Gastrocnemius medialis (tissue), 4 donors: ENCODE results near the gene EPS15.

Source experiments
- POLR2A ChIP-seq, 2 donors: fragments of 450-650 bp; IDR thresholded peaks; one replicate each; pipeline ENCODE4 v1.6.1; 2017; ENCODE audit warnings: antibody characterized with exemption in 2 of 2, mild to moderate bottlenecking in 2 of 2, moderate library complexity in 2 of 2
- TF ChIP-seq, protein P1 (sequence below), 5 experiments: fragments of 450-650 bp in 3 of 5; fragments of 200-600 bp in 2 of 5; sonication (generic) in 2 of 5; IDR thresholded peaks in 4 of 5; conservative IDR thresholded peaks in 1 of 5; 1 replicate in 4 of 5; 2 replicates in 1 of 5; pipeline ENCODE4 v1.5.1; 2016 to 2019; ENCODE audit warnings: antibody characterized with exemption in 5 of 5, mild to moderate bottlenecking in 3 of 5, moderate library complexity in 3 of 5

DNA sequence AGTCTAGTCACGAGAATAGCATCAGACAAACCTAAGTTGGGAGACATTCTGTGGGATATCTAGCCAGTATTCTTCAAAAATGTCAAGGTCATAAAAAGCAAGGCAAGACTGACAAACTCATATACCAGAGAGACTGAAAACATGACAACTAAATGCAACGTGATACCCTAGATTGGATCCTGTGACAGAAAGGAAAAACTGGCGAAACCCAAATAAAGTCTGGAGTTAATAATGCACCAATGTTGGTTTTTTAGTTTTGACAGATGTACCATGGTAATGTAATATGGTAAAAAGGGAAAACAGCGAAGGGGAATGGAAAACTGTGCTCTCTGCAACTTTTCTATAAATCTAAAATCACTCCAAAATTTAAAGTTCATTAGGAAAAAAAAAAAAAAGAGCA lies 64.5 kb downstream of the EPS15 start:
- TF ChIP-seq, protein P1, sequence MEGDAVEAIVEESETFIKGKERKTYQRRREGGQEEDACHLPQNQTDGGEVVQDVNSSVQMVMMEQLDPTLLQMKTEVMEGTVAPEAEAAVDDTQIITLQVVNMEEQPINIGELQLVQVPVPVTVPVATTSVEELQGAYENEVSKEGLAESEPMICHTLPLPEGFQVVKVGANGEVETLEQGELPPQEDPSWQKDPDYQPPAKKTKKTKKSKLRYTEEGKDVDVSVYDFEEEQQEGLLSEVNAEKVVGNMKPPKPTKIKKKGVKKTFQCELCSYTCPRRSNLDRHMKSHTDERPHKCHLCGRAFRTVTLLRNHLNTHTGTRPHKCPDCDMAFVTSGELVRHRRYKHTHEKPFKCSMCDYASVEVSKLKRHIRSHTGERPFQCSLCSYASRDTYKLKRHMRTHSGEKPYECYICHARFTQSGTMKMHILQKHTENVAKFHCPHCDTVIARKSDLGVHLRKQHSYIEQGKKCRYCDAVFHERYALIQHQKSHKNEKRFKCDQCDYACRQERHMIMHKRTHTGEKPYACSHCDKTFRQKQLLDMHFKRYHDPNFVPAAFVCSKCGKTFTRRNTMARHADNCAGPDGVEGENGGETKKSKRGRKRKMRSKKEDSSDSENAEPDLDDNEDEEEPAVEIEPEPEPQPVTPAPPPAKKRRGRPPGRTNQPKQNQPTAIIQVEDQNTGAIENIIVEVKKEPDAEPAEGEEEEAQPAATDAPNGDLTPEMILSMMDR (IDR thresholded peaks at IDR 0.05 in 4 of 5, conservative IDR thresholded peaks at IDR 0.05 in 1 of 5), result no peak
- TF ChIP-seq POLR2A (IDR thresholded peaks at IDR 0.05), result no peak
